H9 (cell line): Measurements from ENCODE around the gene UVRAG. TPM values are rescaled to one million over a fixed set of nuclear protein-coding genes. Genes with fewer than 3 reads are reported as not detected.

Experiments used
- DNase-seq: peaks from one replicate; pipeline ENCODE4 v3.0.0-alpha.2; 2017
- H2AFZ ChIP-seq: one replicate; pipeline ENCODE4 v1.6.1; 2013; ENCODE audit warnings: mild to moderate bottlenecking, low read length, control low read depth, moderate library complexity
- H2AK5ac ChIP-seq: 2 replicates; pipeline ENCODE4 v1.6.1; 2013; ENCODE audit warnings: low read length, control low read depth, mixed read lengths; ENCODE audit not compliant: insufficient read length
- H2BK120ac ChIP-seq: one replicate; pipeline ENCODE4 v1.6.1; 2013; ENCODE audit warnings: low read depth, mild to moderate bottlenecking, low read length, control low read depth, inconsistent platforms; ENCODE audit not compliant: poor library complexity, severe bottlenecking
- H2BK12ac ChIP-seq: 2 replicates; pipeline ENCODE4 v1.6.1; 2013; ENCODE audit warnings: low read length, control low read depth, mixed read lengths, low read depth; ENCODE audit not compliant: insufficient read length
- H2BK15ac ChIP-seq: 2 replicates; pipeline ENCODE4 v1.6.1; 2013; ENCODE audit warnings: low read depth, low read length, control low read depth
- H2BK20ac ChIP-seq: one replicate; pipeline ENCODE4 v1.6.1; 2013; ENCODE audit warnings: low read depth, mild to moderate bottlenecking, low read length, control low read depth, inconsistent platforms; ENCODE audit not compliant: poor library complexity, severe bottlenecking
- H2BK5ac ChIP-seq: 2 replicates; pipeline ENCODE4 v1.6.1; 2013; ENCODE audit warnings: low read length, control low read depth, mixed read lengths; ENCODE audit not compliant: insufficient read length
- H3K14ac ChIP-seq: 2 replicates; pipeline ENCODE4 v1.6.1; 2013; ENCODE audit warnings: low read length, control low read depth; ENCODE audit not compliant: insufficient read depth
- H3K18ac ChIP-seq: 2 replicates; pipeline ENCODE4 v1.6.1; 2013; ENCODE audit warnings: low read depth, mild to moderate bottlenecking, mixed read lengths, low read length, control low read depth; ENCODE audit not compliant: insufficient read length
- H3K23ac ChIP-seq: 2 replicates; pipeline ENCODE4 v1.6.1; 2013; ENCODE audit warnings: low read length, control low read depth, mixed read lengths, low read depth; ENCODE audit not compliant: insufficient read length
- H3K23me2 ChIP-seq: 2 replicates; pipeline ENCODE4 v1.6.1; 2013; ENCODE audit warnings: low read depth, mild to moderate bottlenecking, mixed read lengths, low read length, control low read depth; ENCODE audit not compliant: insufficient read length, poor library complexity, severe bottlenecking
- H3K27ac ChIP-seq: 2 replicates; pipeline ENCODE4 v1.5.1; 2013; ENCODE audit warnings: low read length, control low read depth, mixed read lengths, low read depth; ENCODE audit not compliant: insufficient read length
- H3K27me3 ChIP-seq: 2 replicates; pipeline ENCODE4 v1.6.1; 2013; ENCODE audit warnings: low read length, control low read depth, inconsistent platforms; ENCODE audit not compliant: insufficient read depth
- H3K4ac ChIP-seq: 2 replicates; pipeline ENCODE4 v1.6.1; 2013; ENCODE audit warnings: low read depth, mild to moderate bottlenecking, control low read depth, inconsistent platforms, low read length, moderate library complexity
- H3K4me1 ChIP-seq: 2 replicates; pipeline ENCODE4 v1.6.1; 2013; ENCODE audit warnings: low read length, control low read depth, inconsistent platforms; ENCODE audit not compliant: insufficient read depth
- H3K4me2 ChIP-seq: 2 replicates; pipeline ENCODE4 v1.6.1; 2013; ENCODE audit warnings: low read length, control low read depth, mixed read lengths; ENCODE audit not compliant: insufficient read length, insufficient read depth
- H3K56ac ChIP-seq: 2 replicates; pipeline ENCODE4 v1.6.1; 2013; ENCODE audit warnings: low read depth, mild to moderate bottlenecking, mixed read lengths, low read length, control low read depth; ENCODE audit not compliant: insufficient read length
- H3K79me1 ChIP-seq: 2 replicates; pipeline ENCODE4 v1.6.1; 2013; ENCODE audit warnings: low read depth, mild to moderate bottlenecking, moderate library complexity, low read length, control low read depth, inconsistent platforms; ENCODE audit not compliant: insufficient read depth, poor library complexity, severe bottlenecking
- H3K79me2 ChIP-seq: 2 replicates; pipeline ENCODE4 v1.6.1; 2013; ENCODE audit warnings: low read length, control low read depth, inconsistent platforms; ENCODE audit not compliant: insufficient read depth
- H3K9ac ChIP-seq: 2 replicates; pipeline ENCODE4 v1.6.1; 2013; ENCODE audit warnings: low read length, control low read depth, mixed read lengths; ENCODE audit not compliant: insufficient read length; ENCODE audit errors: extremely low read depth
- H3K9me3 ChIP-seq: one replicate; pipeline ENCODE4 v1.6.1; 2013; ENCODE audit warnings: low read depth, low read length, inconsistent platforms; ENCODE audit not compliant: control insufficient read depth
- H3T11ph ChIP-seq: one replicate; pipeline ENCODE4 v1.6.1; 2013; ENCODE audit warnings: mild to moderate bottlenecking, low read length, control low read depth, inconsistent platforms
- H4K20me1 ChIP-seq: one replicate; pipeline ENCODE4 v1.6.1; 2013; ENCODE audit not compliant: control insufficient read depth, insufficient read length, insufficient read depth
- H4K5ac ChIP-seq: 2 replicates; pipeline ENCODE4 v1.6.1; 2013; ENCODE audit warnings: low read depth, mild to moderate bottlenecking, mixed read lengths, low read length, control low read depth; ENCODE audit not compliant: insufficient read length
- H4K8ac ChIP-seq: replicated peaks from 2 replicates; pipeline ENCODE4 v1.6.1; 2013; ENCODE audit warnings: low read length, control low read depth, mixed read lengths, low read depth; ENCODE audit not compliant: insufficient read length
- H4K91ac ChIP-seq: 2 replicates; pipeline ENCODE4 v1.6.1; 2013; ENCODE audit warnings: low read depth, mild to moderate bottlenecking, moderate library complexity, mixed read lengths, low read length, control low read depth; ENCODE audit not compliant: insufficient read length
- H3K27ac Mint-ChIP-seq, 3 experiments: 2 replicates in 2 of 3; 3 replicates in 1 of 3; pipeline ENCODE4 v1.8.0; 2020 to 2021; ENCODE audit warnings: mixed read lengths in 3 of 3, mild to moderate bottlenecking in 1 of 3, moderate library complexity in 1 of 3
- H3K27me3 Mint-ChIP-seq: 2 replicates; pipeline ENCODE4 v1.8.0; 2021; ENCODE audit warnings: low read depth, mild to moderate bottlenecking, moderate library complexity, mixed read lengths
- H3K36me3 Mint-ChIP-seq, 3 experiments: 2 replicates in 2 of 3; 3 replicates in 1 of 3; pipeline ENCODE4 v1.8.0; 2020 to 2021; ENCODE audit warnings: low read depth in 3 of 3, mixed read lengths in 3 of 3; ENCODE audit not compliant: insufficient read depth in 1 of 3
- H3K4me1 Mint-ChIP-seq, 2 experiments: 2 replicates each; pipeline ENCODE4 v1.8.0; 2020; ENCODE audit warnings: mixed read lengths in 2 of 2
- H3K4me3 Mint-ChIP-seq, 2 experiments: 2 replicates in 1 of 2; 3 replicates in 1 of 2; pipeline ENCODE4 v1.8.0; 2020 to 2021; ENCODE audit warnings: mild to moderate bottlenecking in 2 of 2, mixed read lengths in 2 of 2, moderate library complexity in 1 of 2
- H3K9me3 Mint-ChIP-seq, 2 experiments: 2 replicates in 1 of 2; 3 replicates in 1 of 2; pipeline ENCODE4 v1.8.0; 2020; ENCODE audit warnings: mild to moderate bottlenecking in 2 of 2, mixed read lengths in 2 of 2, moderate library complexity in 1 of 2
- WGBS: extraction: QIAGEN DNeasy Blood & Tissue Kit; methylation state at CpG from one replicate; pipeline ENCODE4 v1.1.7; 2013; ENCODE audit warnings: missing lambda C conversion rate, low lambda C conversion rate, mixed read lengths; ENCODE audit not compliant: insufficient read length; ENCODE audit errors: extremely low coverage; 5-methylcytosine and 5-hydroxymethylcytosine counted together
- total RNA-seq: library from RNA; stranded (reverse); gene quantifications from 2 replicates; pipeline ENCODE4 v1.2.1, GENCODE V29; 2021
- TF ChIP-seq, protein P1 (sequence below): fragments of 200-600 bp; sonication (generic); conservative IDR thresholded peaks from 3 replicates; pipeline ENCODE4 v1.8.0; 2021; ENCODE audit warnings: antibody characterized with exemption, mild to moderate bottlenecking

UVRAG gene
- total RNA-seq, 1 experiment from 2014 or later, result 18.5 TPM

- Histone ChIP-seq H2BK5ac (no peak overlapping the region), H4K91ac (no peak overlapping the region), H3K23me2 (no peaks in the 10 kb centered on the region), H3K9me3 (no peaks in the 10 kb centered on the region), H2BK15ac (no peak overlapping the region), H3K4ac (no peak overlapping the region), H4K8ac (no peak overlapping the region), H4K20me1 (no peaks in the 10 kb centered on the region), H3K27me3 (no peaks in the 10 kb centered on the region), H2BK20ac (no peak overlapping the region), H2AK5ac (no peak overlapping the region), H2AFZ (no peak overlapping the region), H3K14ac (no peak overlapping the region), H3K18ac (no peak overlapping the region), H3T11ph (no peak overlapping the region), H3K4me1 (no peaks in the 10 kb centered on the region), H3K4me2 (no peak overlapping the region), H2BK12ac (no peak overlapping the region), H3K56ac (no peak overlapping the region), H3K79me2 (no peaks in the 10 kb centered on the region), H3K9ac (no peak overlapping the region), H4K5ac (no peak overlapping the region), H3K27ac (no peak overlapping the region), H2BK120ac (no peak overlapping the region), H3K23ac (no peak overlapping the region), H3K79me1 (no peaks in the 10 kb centered on the region)
- peaks cover 2% of the 10 kb centered on the region; the same call in 1 of the 2 replicates for H3K27me3 Mint-ChIP-seq
- no peak overlapping the region for H3K4me3 Mint-ChIP-seq
- no peaks in the 10 kb centered on the region for H3K4me1 Mint-ChIP-seq
- TF ChIP-seq, protein P1, sequence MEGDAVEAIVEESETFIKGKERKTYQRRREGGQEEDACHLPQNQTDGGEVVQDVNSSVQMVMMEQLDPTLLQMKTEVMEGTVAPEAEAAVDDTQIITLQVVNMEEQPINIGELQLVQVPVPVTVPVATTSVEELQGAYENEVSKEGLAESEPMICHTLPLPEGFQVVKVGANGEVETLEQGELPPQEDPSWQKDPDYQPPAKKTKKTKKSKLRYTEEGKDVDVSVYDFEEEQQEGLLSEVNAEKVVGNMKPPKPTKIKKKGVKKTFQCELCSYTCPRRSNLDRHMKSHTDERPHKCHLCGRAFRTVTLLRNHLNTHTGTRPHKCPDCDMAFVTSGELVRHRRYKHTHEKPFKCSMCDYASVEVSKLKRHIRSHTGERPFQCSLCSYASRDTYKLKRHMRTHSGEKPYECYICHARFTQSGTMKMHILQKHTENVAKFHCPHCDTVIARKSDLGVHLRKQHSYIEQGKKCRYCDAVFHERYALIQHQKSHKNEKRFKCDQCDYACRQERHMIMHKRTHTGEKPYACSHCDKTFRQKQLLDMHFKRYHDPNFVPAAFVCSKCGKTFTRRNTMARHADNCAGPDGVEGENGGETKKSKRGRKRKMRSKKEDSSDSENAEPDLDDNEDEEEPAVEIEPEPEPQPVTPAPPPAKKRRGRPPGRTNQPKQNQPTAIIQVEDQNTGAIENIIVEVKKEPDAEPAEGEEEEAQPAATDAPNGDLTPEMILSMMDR, result no peak
- DNase-seq, result no peak
- H3K9me3 Mint-ChIP-seq, result no peaks in the 10 kb centered on the region
- H3K36me3 Mint-ChIP-seq, result peaks cover 6 to 46% (median 41%) of the 10 kb centered on the region in 3 experiments; a peak in 6 of 7 replicates
- no peak overlapping the region for H3K27ac Mint-ChIP-seq
- no CpG with 5 or more reads among the region's 2 CpGs for whole genome bisulfite sequencing
These were observed 195.0 kb downstream of the UVRAG start for GRCh38 chr11:76010051-76010450.
